Panc1 (cell line): ENCODE results near the gene STAMBP. TPM values are rescaled to one million over a fixed set of nuclear protein-coding genes. Genes with fewer than 3 reads are reported as not detected.

ENCODE experiments used
- ATAC-seq: fragments of 200-7000 bp; cut with Tn5 transposase; 2 replicates; pipeline ENCODE4 v1.9.1; 2020; ENCODE audit warnings: mild to moderate bottlenecking, moderate library complexity
- BruUV-seq: library from RNA; stranded (reverse); fragments of 400-500 nt; replicated peaks from 2 replicates; lab custom pipeline; 2021; lab: Mats Ljungman, UMichigan
- CTCF ChIA-PET: fragments of 300-600 bp; sonication (Branson Sonifier 250); formaldehyde crosslinking; loops from one replicate; lab custom pipeline; 2022; ENCODE audit warnings: antibody characterized with exemption; lab: Charles Lee
- POLR2A ChIA-PET: fragments of 300-600 bp; sonication (Branson Sonifier 250); formaldehyde crosslinking; loops from one replicate; lab custom pipeline; 2022; ENCODE audit warnings: antibody characterized with exemption; lab: Charles Lee
- DNase-seq: peaks from one replicate; pipeline ENCODE4 v3.0.0-alpha.2; 2010; ENCODE audit warnings: low read depth, low spot score
- H3K27ac ChIP-seq: 2 replicates; pipeline ENCODE4 v1.5.1; 2011; ENCODE audit warnings: mild to moderate bottlenecking, low read length, inconsistent platforms
- H3K27me3 ChIP-seq: fragments of 200-500 bp; sonication (Bioruptor generic); 2 replicates; pipeline ENCODE4 v1.6.0; 2014; ENCODE audit warnings: low read length, inconsistent platforms; ENCODE audit not compliant: control insufficient read depth, insufficient read depth
- H3K36me3 ChIP-seq: fragments of 200-500 bp; sonication (Bioruptor generic); 2 replicates; pipeline ENCODE4 v1.5.1; 2014; ENCODE audit warnings: inconsistent platforms, mild to moderate bottlenecking, low read length, moderate library complexity; ENCODE audit not compliant: control insufficient read depth, insufficient read depth
- H3K4me1 ChIP-seq: 2 replicates; pipeline ENCODE4 v1.5.1; 2011; ENCODE audit warnings: inconsistent platforms, mild to moderate bottlenecking, low read length, moderate library complexity; ENCODE audit not compliant: control insufficient read depth, insufficient read depth
- H3K4me3 ChIP-seq, 2 experiments: 2 replicates each; pipeline ENCODE4 v1.5.1; 2011 to 2012; ENCODE audit warnings: low read depth in 2 of 2, low read length in 2 of 2, mild to moderate bottlenecking in 2 of 2, inconsistent platforms in 1 of 2, moderate library complexity in 1 of 2
- H3K9me3 ChIP-seq: fragments of 200-500 bp; sonication (Bioruptor generic); 2 replicates; pipeline ENCODE4 v1.5.1; 2014; ENCODE audit warnings: low read depth, mild to moderate bottlenecking, inconsistent platforms, low read length, moderate library complexity; ENCODE audit not compliant: control insufficient read depth, insufficient read depth
- POLR2AphosphoS5 ChIP-seq: IDR thresholded peaks from 2 replicates; pipeline ENCODE4 v1.6.1; 2012; ENCODE audit warnings: mild to moderate bottlenecking, low read depth, low read length, moderate library complexity
- SIN3A ChIP-seq: IDR thresholded peaks from 2 replicates; pipeline ENCODE4 v1.6.1; 2012; ENCODE audit warnings: low read depth, mild to moderate bottlenecking, low read length, moderate library complexity, borderline replicate concordance; ENCODE audit not compliant: insufficient read depth
- TCF7L2 ChIP-seq: IDR thresholded peaks from 2 replicates; pipeline ENCODE4 v1.6.1; 2011; ENCODE audit warnings: mild to moderate bottlenecking, low read depth, low read length, inconsistent platforms
- in situ Hi-C: cut with HindIII; loops from 2 replicates; pipeline ENCODE4 v1.10.0; 2016; ENCODE audit warnings: low sequenced_read_pairs, low pct_unique_long_range_greater_than_20kb
- intact Hi-C: fragments of 100-400 bp; cut with micrococcal nuclease; formaldehyde crosslinking; loops from one replicate; pipeline ENCODE4 v1.10.0; 2022; ENCODE audit not compliant: unreplicated experiment
- total RNA-seq: library from RNA; stranded (reverse); gene quantifications from one replicate; pipeline ENCODE4 v1.2.1, GENCODE V29; 2021; ENCODE audit not compliant: unreplicated experiment
- TF ChIP-seq, protein P1 (sequence below): fragments of 450-650 bp; IDR thresholded peaks from 2 replicates; pipeline ENCODE4 v1.5.1; 2017; ENCODE audit warnings: mild to moderate bottlenecking
- TF ChIP-seq, protein P2 (sequence below), 2 experiments: IDR thresholded peaks; 2 replicates each; pipeline ENCODE4 v1.6.1; 2011 to 2012; ENCODE audit warnings: low read depth in 2 of 2, control low read depth in 1 of 2, low read length in 1 of 2, mild to moderate bottlenecking in 1 of 2, moderate library complexity in 1 of 2; ENCODE audit not compliant: insufficient read depth in 1 of 2

The STAMBP gene
- total RNA-seq, 1 experiment from 2014 or later, result 49.0 TPM

DNA sequence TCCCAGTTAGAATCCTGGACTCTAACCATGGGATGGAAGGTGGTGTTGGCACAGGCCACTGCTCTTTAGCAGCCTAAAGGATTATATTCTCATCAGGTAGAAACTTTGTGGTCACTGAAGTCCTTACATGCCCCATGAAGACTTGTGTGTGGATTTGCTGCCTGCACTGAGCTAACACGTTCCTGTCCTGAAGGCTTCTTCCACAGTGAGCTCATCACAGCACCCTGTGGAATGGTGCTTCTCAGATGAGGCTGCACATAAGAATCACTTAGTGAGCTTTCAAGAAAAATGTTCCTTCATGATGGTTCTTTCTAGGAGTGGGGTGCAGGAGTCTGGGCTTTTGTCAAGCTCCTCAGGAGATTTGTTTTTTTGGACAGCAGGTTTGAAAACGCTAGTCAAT lies 26.8 kb downstream of the STAMBP start:
- Histone ChIP-seq H3K4me3 (no peak overlapping the region), H3K9me3 (no peaks in the 10 kb centered on the region), H3K27ac (no peak overlapping the region), H3K36me3 (peaks cover 13% of the 10 kb centered on the region), H3K27me3 (no peaks in the 10 kb centered on the region), H3K4me1 (no peaks in the 10 kb centered on the region)
- TF ChIP-seq, protein P1, sequence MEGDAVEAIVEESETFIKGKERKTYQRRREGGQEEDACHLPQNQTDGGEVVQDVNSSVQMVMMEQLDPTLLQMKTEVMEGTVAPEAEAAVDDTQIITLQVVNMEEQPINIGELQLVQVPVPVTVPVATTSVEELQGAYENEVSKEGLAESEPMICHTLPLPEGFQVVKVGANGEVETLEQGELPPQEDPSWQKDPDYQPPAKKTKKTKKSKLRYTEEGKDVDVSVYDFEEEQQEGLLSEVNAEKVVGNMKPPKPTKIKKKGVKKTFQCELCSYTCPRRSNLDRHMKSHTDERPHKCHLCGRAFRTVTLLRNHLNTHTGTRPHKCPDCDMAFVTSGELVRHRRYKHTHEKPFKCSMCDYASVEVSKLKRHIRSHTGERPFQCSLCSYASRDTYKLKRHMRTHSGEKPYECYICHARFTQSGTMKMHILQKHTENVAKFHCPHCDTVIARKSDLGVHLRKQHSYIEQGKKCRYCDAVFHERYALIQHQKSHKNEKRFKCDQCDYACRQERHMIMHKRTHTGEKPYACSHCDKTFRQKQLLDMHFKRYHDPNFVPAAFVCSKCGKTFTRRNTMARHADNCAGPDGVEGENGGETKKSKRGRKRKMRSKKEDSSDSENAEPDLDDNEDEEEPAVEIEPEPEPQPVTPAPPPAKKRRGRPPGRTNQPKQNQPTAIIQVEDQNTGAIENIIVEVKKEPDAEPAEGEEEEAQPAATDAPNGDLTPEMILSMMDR, result no peak
- TF ChIP-seq POLR2AphosphoS5 (no peak), SIN3A (no peak), TCF7L2 (no peak)
- TF ChIP-seq, protein P2, sequence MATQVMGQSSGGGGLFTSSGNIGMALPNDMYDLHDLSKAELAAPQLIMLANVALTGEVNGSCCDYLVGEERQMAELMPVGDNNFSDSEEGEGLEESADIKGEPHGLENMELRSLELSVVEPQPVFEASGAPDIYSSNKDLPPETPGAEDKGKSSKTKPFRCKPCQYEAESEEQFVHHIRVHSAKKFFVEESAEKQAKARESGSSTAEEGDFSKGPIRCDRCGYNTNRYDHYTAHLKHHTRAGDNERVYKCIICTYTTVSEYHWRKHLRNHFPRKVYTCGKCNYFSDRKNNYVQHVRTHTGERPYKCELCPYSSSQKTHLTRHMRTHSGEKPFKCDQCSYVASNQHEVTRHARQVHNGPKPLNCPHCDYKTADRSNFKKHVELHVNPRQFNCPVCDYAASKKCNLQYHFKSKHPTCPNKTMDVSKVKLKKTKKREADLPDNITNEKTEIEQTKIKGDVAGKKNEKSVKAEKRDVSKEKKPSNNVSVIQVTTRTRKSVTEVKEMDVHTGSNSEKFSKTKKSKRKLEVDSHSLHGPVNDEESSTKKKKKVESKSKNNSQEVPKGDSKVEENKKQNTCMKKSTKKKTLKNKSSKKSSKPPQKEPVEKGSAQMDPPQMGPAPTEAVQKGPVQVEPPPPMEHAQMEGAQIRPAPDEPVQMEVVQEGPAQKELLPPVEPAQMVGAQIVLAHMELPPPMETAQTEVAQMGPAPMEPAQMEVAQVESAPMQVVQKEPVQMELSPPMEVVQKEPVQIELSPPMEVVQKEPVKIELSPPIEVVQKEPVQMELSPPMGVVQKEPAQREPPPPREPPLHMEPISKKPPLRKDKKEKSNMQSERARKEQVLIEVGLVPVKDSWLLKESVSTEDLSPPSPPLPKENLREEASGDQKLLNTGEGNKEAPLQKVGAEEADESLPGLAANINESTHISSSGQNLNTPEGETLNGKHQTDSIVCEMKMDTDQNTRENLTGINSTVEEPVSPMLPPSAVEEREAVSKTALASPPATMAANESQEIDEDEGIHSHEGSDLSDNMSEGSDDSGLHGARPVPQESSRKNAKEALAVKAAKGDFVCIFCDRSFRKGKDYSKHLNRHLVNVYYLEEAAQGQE (IDR thresholded peaks at IDR 0.05; ENCODE audit: insufficient read depth in 1 of 2, low read depth in 2 of 2, low read length in 1 of 2), result no peak
- POLR2A ChIA-PET, result no interaction called here
- CTCF ChIA-PET, result no interaction called here
- no TSS peak for BruUV-seq
- in situ Hi-C loops, result no loop called here
- intact Hi-C loops, result no loop called here
- DNase-seq (no peak), ATAC-seq (no peak)

DNA sequence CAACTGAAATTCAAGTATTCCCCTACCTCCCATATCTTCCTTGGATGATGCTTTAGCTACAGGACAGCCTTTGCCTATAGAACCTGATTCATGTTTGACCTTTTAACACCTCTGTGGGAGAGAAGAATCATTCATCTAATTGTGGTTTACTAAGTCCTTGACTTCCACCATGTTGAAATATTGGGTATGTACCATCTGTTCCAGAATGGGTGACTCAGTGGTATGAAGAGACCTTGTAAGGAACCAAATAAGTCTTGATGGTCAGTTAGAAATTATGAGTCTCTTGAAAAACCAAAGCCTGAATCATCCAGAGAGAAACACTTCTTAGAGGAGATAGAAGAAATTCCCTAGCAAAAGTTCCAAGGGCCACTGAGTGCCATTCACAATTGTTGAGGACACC lies 27.5 kb downstream of the STAMBP start:
- Histone ChIP-seq H3K9me3 (no peaks in the 10 kb centered on the region), H3K27ac (no peak overlapping the region), H3K27me3 (no peaks in the 10 kb centered on the region), H3K36me3 (peaks cover 15% of the 10 kb centered on the region), H3K4me3 (no peak overlapping the region), H3K4me1 (no peaks in the 10 kb centered on the region)
- DNase-seq (no peak), ATAC-seq (no peak)
- TF ChIP-seq, protein P1, result no peak
- TF ChIP-seq POLR2AphosphoS5 (no peak), TCF7L2 (no peak), SIN3A (no peak)
- TF ChIP-seq, protein P2 (IDR thresholded peaks at IDR 0.05; ENCODE audit: insufficient read depth in 1 of 2, low read depth in 2 of 2, low read length in 1 of 2), result no peak
- POLR2A ChIA-PET, result no interaction called here
- no TSS peak for BruUV-seq
- CTCF ChIA-PET, result no interaction called here
- in situ Hi-C loops, result no loop called here
- intact Hi-C loops, result no loop called here
